Esophagus muscularis mucosa (tissue), 4 donors: ENCODE results near the gene HNF1A. TPM values are rescaled to one million over a fixed set of nuclear protein-coding genes. Genes with fewer than 3 reads are reported as not detected.

Source experiments
- DNase-seq: peaks from one replicate; pipeline ENCODE4 v3.0.0-alpha.2; 2017; ENCODE audit errors: extremely low spot score
- H3K27ac ChIP-seq, 4 donors: fragments of 200-600 bp; sonication (generic); replicated peaks in 1 of 4; 1 replicate in 3 of 4; 2 replicates in 1 of 4; pipeline ENCODE4 v1.5.1; 2016 to 2019; ENCODE audit warnings: mild to moderate bottlenecking in 1 of 4
- H3K27me3 ChIP-seq, 4 donors: fragments of 200-600 bp; sonication (generic); one replicate each; pipeline versions ENCODE4 v1.5.1 to v1.6.0; 2016 to 2019
- H3K36me3 ChIP-seq, 4 donors: fragments of 200-600 bp; sonication (generic); one replicate each; pipeline ENCODE4 v1.5.1; 2016 to 2019
- H3K4me1 ChIP-seq, 4 donors: fragments of 200-600 bp; sonication (generic); one replicate each; pipeline ENCODE4 v1.5.1; 2016 to 2019
- H3K4me3 ChIP-seq, 4 donors: fragments of 200-600 bp; sonication (generic); 1 replicate in 2 of 4; 2 replicates in 2 of 4; pipeline ENCODE4 v1.5.1; 2016 to 2019; ENCODE audit warnings: mild to moderate bottlenecking in 4 of 4, moderate library complexity in 1 of 4
- H3K9me3 ChIP-seq, 4 donors: fragments of 200-600 bp; sonication (generic); 1 replicate in 3 of 4; 2 replicates in 1 of 4; pipeline ENCODE4 v1.5.1; 2016 to 2019
- CTCF ChIP-seq, 3 experiments: fragments of 200-600 bp in 2 of 3; fragments of 450-650 bp in 1 of 3; sonication (generic) in 2 of 3; IDR thresholded peaks; one replicate each; pipeline ENCODE4 v1.5.1; 2017 to 2019; ENCODE audit warnings: antibody characterized with exemption in 3 of 3, mild to moderate bottlenecking in 2 of 3, moderate library complexity in 1 of 3
- EP300 ChIP-seq: sonication (generic); formaldehyde crosslinking; IDR thresholded peaks from one replicate; pipeline ENCODE4 v1.6.1; 2017; ENCODE audit warnings: antibody characterized with exemption
- POLR2A ChIP-seq: fragments of 450-650 bp; IDR thresholded peaks from one replicate; pipeline ENCODE4 v1.6.1; 2017; ENCODE audit warnings: antibody characterized with exemption, moderate library complexity, mild to moderate bottlenecking, low read depth
- POLR2AphosphoS5 ChIP-seq, 2 donors: sonication (generic); formaldehyde crosslinking; IDR thresholded peaks; one replicate each; pipeline ENCODE4 v1.6.1; 2017; ENCODE audit warnings: antibody characterized with exemption in 2 of 2
- WGBS: methylation state at CpG from one replicate; pipeline ENCODE4 v1.1.5; 2018; 5-methylcytosine and 5-hydroxymethylcytosine counted together
- intact Hi-C: fragments of 100-400 bp; cut with DNase I; formaldehyde crosslinking; loops from one replicate; pipeline ENCODE4 v1.15.1; 2023
- total RNA-seq, 4 donors: library from RNA; depleted of rRNA; stranded (reverse); fragments of >200 nt; gene quantifications; one replicate each; pipeline versions ENCODE4 v1.1.0 to v1.2.1, GENCODE V29; 2016

HNF1A gene
- total RNA-seq, 4 donors from 2014 or later: not detected

- no peak for DNase-seq
- H3K36me3 ChIP-seq: no peaks in the 10 kb centered on the region
- 82% methylated on average over 3 of the region's 3 CpGs for WGBS
- no peaks in the 10 kb centered on the region for H3K9me3 ChIP-seq
- H3K4me1 ChIP-seq: no peaks in the 10 kb centered on the region
- no peak overlapping the region for H3K27ac ChIP-seq
- peaks cover 0 to 9% (median 0%) of the 10 kb centered on the region in 4 donors for H3K27me3 ChIP-seq
- TF ChIP-seq CTCF (IDR thresholded peaks at IDR 0.05): no peak
- TF ChIP-seq EP300: no peak
- no peak for TF ChIP-seq POLR2AphosphoS5 (IDR thresholded peaks at IDR 0.05)
- no peak for TF ChIP-seq POLR2A
- intact Hi-C loops: no loop called here
- no peak overlapping the region for H3K4me3 ChIP-seq
These were observed 6.1 kb downstream of the HNF1A start for GRCh38 chr12:120984351-120984898.

GRCh38 chr12:120988234-120988633 lies 9.9 kb downstream of the HNF1A start:
- TF ChIP-seq EP300 (no peak), POLR2AphosphoS5 (IDR thresholded peaks at IDR 0.05) (no peak), POLR2A (no peak), CTCF (IDR thresholded peaks at IDR 0.05) (no peak)
- DNase-seq: no peak
- 86% methylated on average over 4 of the region's 4 CpGs for WGBS
- no peaks in the 10 kb centered on the region for H3K27me3 ChIP-seq
- intact Hi-C loops: no loop called here
- H3K9me3 ChIP-seq: no peaks in the 10 kb centered on the region
- H3K36me3 ChIP-seq: no peaks in the 10 kb centered on the region
- H3K27ac ChIP-seq: no peak overlapping the region
- no peaks in the 10 kb centered on the region for H3K4me1 ChIP-seq
- H3K4me3 ChIP-seq: no peak overlapping the region

- Histone ChIP-seq H3K9me3 (no peaks in the 10 kb centered on the region), H3K27me3 (no peaks in the 10 kb centered on the region), H3K27ac (no peak overlapping the region), H3K4me3 (no peak overlapping the region), H3K36me3 (no peaks in the 10 kb centered on the region), H3K4me1 (no peaks in the 10 kb centered on the region)
- no peak for DNase-seq
- TF ChIP-seq CTCF (IDR thresholded peaks at IDR 0.05): no peak
- WGBS: 85% methylated on average over 7 of the region's 17 CpGs
- intact Hi-C loops: no loop called here
These were observed 10.3 kb downstream of the HNF1A start for GRCh38 chr12:120988658-120989057.

- Histone ChIP-seq H3K27me3 (no peaks in the 10 kb centered on the region), H3K4me3 (no peak overlapping the region), H3K9me3 (no peaks in the 10 kb centered on the region), H3K27ac (no peak overlapping the region), H3K4me1 (no peaks in the 10 kb centered on the region), H3K36me3 (no peaks in the 10 kb centered on the region)
- WGBS: 80% methylated on average over 3 of the region's 3 CpGs
- TF ChIP-seq EP300 (no peak), POLR2AphosphoS5 (IDR thresholded peaks at IDR 0.05) (no peak), CTCF (IDR thresholded peaks at IDR 0.05) (no peak), POLR2A (no peak)
- no peak for DNase-seq
- intact Hi-C loops: no loop called here
These were observed 11.3 kb downstream of the HNF1A start for GRCh38 chr12:120989687-120990086.

GRCh38 chr12:120990487-120991055 lies 12.2 kb downstream of the HNF1A start:
- H3K9me3 ChIP-seq: no peaks in the 10 kb centered on the region
- H3K27ac ChIP-seq: no peak overlapping the region
- TF ChIP-seq POLR2AphosphoS5 (IDR thresholded peaks at IDR 0.05) (no peak), CTCF (IDR thresholded peaks at IDR 0.05) (no peak), EP300 (no peak), POLR2A (no peak)
- no peak for DNase-seq
- H3K4me1 ChIP-seq: no peaks in the 10 kb centered on the region
- H3K36me3 ChIP-seq: no peaks in the 10 kb centered on the region
- no peaks in the 10 kb centered on the region for H3K27me3 ChIP-seq
- intact Hi-C loops: no loop called here
- H3K4me3 ChIP-seq: no peak overlapping the region
- WGBS: 71% methylated on average over 2 of the region's 2 CpGs
